Measurements from ENCODE around the gene DNAH8.

The DNAH8 gene

GRCh38 chr6:38703949-38704590 lies 11.0 kb upstream of the DNAH8 start:
- Histone ChIP-seq H3K9me3 (ENCODE audit: control insufficient read depth in 1 of 2, low read length in 2 of 2) (peaks cover 0 to 6% of the 10 kb centered on the region in 2 donors), H3K27me3 (ENCODE audit: low read depth, low read length) (no peaks in the 10 kb centered on the region), H3K27ac (ENCODE audit: low read length) (no peak overlapping the region), H3K36me3 (ENCODE audit: control insufficient read depth in 1 of 2, insufficient read depth in 2 of 2, low read length in 2 of 2) (peaks cover 0 to 7% of the 10 kb centered on the region in 2 donors), H3K4me3 (ENCODE audit: low read depth in 1 of 2, low read length in 2 of 2) (no peak overlapping the region), H3K4me1 (ENCODE audit: control insufficient read depth in 1 of 2, insufficient read depth in 2 of 2, low read length in 2 of 2) (peaks cover 0 to 8% of the 10 kb centered on the region in 2 donors)

GRCh38 chr6:38705924-38706323 lies 9.2 kb upstream of the DNAH8 start:
- H3K4me3 ChIP-seq (ENCODE audit: low read depth in 1 of 2, low read length in 2 of 2), result no peak overlapping the region
- H3K27me3 ChIP-seq (ENCODE audit: low read depth, low read length), result no peaks in the 10 kb centered on the region
- no peak overlapping the region for H3K27ac ChIP-seq (ENCODE audit: low read length)
- peaks cover 0 to 8% of the 10 kb centered on the region in 2 donors for H3K4me1 ChIP-seq (ENCODE audit: control insufficient read depth in 1 of 2, insufficient read depth in 2 of 2, low read length in 2 of 2)
- H3K9me3 ChIP-seq (ENCODE audit: control insufficient read depth in 1 of 2, low read length in 2 of 2), result no peaks in the 10 kb centered on the region
- no peaks in the 10 kb centered on the region for H3K36me3 ChIP-seq (ENCODE audit: control insufficient read depth in 1 of 2, insufficient read depth in 2 of 2, low read length in 2 of 2)

- Histone ChIP-seq H3K9me3 (ENCODE audit: control insufficient read depth in 1 of 2, low read length in 2 of 2) (no peaks in the 10 kb centered on the region), H3K4me3 (ENCODE audit: low read depth in 1 of 2, low read length in 2 of 2) (no peak overlapping the region), H3K27me3 (ENCODE audit: low read depth, low read length) (no peaks in the 10 kb centered on the region), H3K27ac (ENCODE audit: low read length) (no peak overlapping the region), H3K4me1 (ENCODE audit: control insufficient read depth in 1 of 2, insufficient read depth in 2 of 2, low read length in 2 of 2) (peaks cover 0 to 5% of the 10 kb centered on the region in 2 donors), H3K36me3 (ENCODE audit: control insufficient read depth in 1 of 2, insufficient read depth in 2 of 2, low read length in 2 of 2) (no peaks in the 10 kb centered on the region)
Observed at GRCh38 chr6:38708496-38708895, 6.6 kb upstream of the DNAH8 start.

- H3K4me1 ChIP-seq (ENCODE audit: control insufficient read depth in 1 of 2, insufficient read depth in 2 of 2, low read length in 2 of 2), result peaks cover 0 to 6% of the 10 kb centered on the region in 2 donors
- H3K4me3 ChIP-seq (ENCODE audit: low read depth in 1 of 2, low read length in 2 of 2), result no peak overlapping the region
- H3K27ac ChIP-seq (ENCODE audit: low read length), result no peak overlapping the region
- H3K9me3 ChIP-seq (ENCODE audit: control insufficient read depth in 1 of 2, low read length in 2 of 2), result no peaks in the 10 kb centered on the region
- no peaks in the 10 kb centered on the region for H3K36me3 ChIP-seq (ENCODE audit: control insufficient read depth in 1 of 2, insufficient read depth in 2 of 2, low read length in 2 of 2)
- H3K27me3 ChIP-seq (ENCODE audit: low read depth, low read length), result peaks cover 16% of the 10 kb centered on the region
Observed at GRCh38 chr6:38713812-38714211, 1.3 kb upstream of the DNAH8 start.

- Histone ChIP-seq H3K4me1 (ENCODE audit: control insufficient read depth in 1 of 2, insufficient read depth in 2 of 2, low read length in 2 of 2) (peaks cover 0 to 6% of the 10 kb centered on the region in 2 donors), H3K27me3 (ENCODE audit: low read depth, low read length) (peaks cover 16% of the 10 kb centered on the region), H3K9me3 (ENCODE audit: control insufficient read depth in 1 of 2, low read length in 2 of 2) (no peaks in the 10 kb centered on the region), H3K36me3 (ENCODE audit: control insufficient read depth in 1 of 2, insufficient read depth in 2 of 2, low read length in 2 of 2) (no peaks in the 10 kb centered on the region), H3K4me3 (ENCODE audit: low read depth in 1 of 2, low read length in 2 of 2) (peak overlapping the region; percentile 37 to 58), H3K27ac (ENCODE audit: low read length) (no peak overlapping the region)
Observed at GRCh38 chr6:38714239-38715015, 684 bp upstream of the DNAH8 start.

GRCh38 chr6:38716825-38717224 lies 1.7 kb downstream of the DNAH8 start:
- no peak overlapping the region for H3K27ac ChIP-seq (ENCODE audit: low read length)
- peaks cover 16% of the 10 kb centered on the region for H3K27me3 ChIP-seq (ENCODE audit: low read depth, low read length)
- H3K36me3 ChIP-seq (ENCODE audit: control insufficient read depth in 1 of 2, insufficient read depth in 2 of 2, low read length in 2 of 2), result no peaks in the 10 kb centered on the region
- H3K4me1 ChIP-seq (ENCODE audit: control insufficient read depth in 1 of 2, insufficient read depth in 2 of 2, low read length in 2 of 2), result peaks cover 0 to 6% of the 10 kb centered on the region in 2 donors
- no peaks in the 10 kb centered on the region for H3K9me3 ChIP-seq (ENCODE audit: control insufficient read depth in 1 of 2, low read length in 2 of 2)
- H3K4me3 ChIP-seq (ENCODE audit: low read depth in 1 of 2, low read length in 2 of 2), result no peak overlapping the region

- Histone ChIP-seq H3K9me3 (ENCODE audit: control insufficient read depth in 1 of 2, low read length in 2 of 2) (no peaks in the 10 kb centered on the region), H3K27ac (ENCODE audit: low read length) (no peak overlapping the region), H3K27me3 (ENCODE audit: low read depth, low read length) (peaks cover 16% of the 10 kb centered on the region), H3K4me1 (ENCODE audit: control insufficient read depth in 1 of 2, insufficient read depth in 2 of 2, low read length in 2 of 2) (peaks cover 0 to 6% of the 10 kb centered on the region in 2 donors), H3K36me3 (ENCODE audit: control insufficient read depth in 1 of 2, insufficient read depth in 2 of 2, low read length in 2 of 2) (no peaks in the 10 kb centered on the region), H3K4me3 (ENCODE audit: low read depth in 1 of 2, low read length in 2 of 2) (no peak overlapping the region)
Observed at GRCh38 chr6:38719358-38719757, 4.2 kb downstream of the DNAH8 start.

GRCh38 chr6:38720295-38720694 lies 5.2 kb downstream of the DNAH8 start:
- peaks cover 6% of the 10 kb centered on the region for H3K27me3 ChIP-seq (ENCODE audit: low read depth, low read length)
- H3K27ac ChIP-seq (ENCODE audit: low read length), result no peak overlapping the region

GRCh38 chr6:38722038-38722437 lies 6.9 kb downstream of the DNAH8 start:
- no peaks in the 10 kb centered on the region for H3K27me3 ChIP-seq (ENCODE audit: low read depth, low read length)
- no peak overlapping the region for H3K27ac ChIP-seq (ENCODE audit: low read length)
- H3K36me3 ChIP-seq (ENCODE audit: control insufficient read depth in 1 of 2, insufficient read depth in 2 of 2, low read length in 2 of 2), result no peaks in the 10 kb centered on the region
- H3K9me3 ChIP-seq (ENCODE audit: control insufficient read depth in 1 of 2, low read length in 2 of 2), result no peaks in the 10 kb centered on the region
- H3K4me1 ChIP-seq (ENCODE audit: control insufficient read depth in 1 of 2, insufficient read depth in 2 of 2, low read length in 2 of 2), result no peaks in the 10 kb centered on the region
- H3K4me3 ChIP-seq (ENCODE audit: low read depth in 1 of 2, low read length in 2 of 2), result no peak overlapping the region

More at GRCh38 chr6:38720295-38720694, 5.2 kb downstream of the DNAH8 start:
- Histone ChIP-seq H3K4me1 (ENCODE audit: control insufficient read depth in 1 of 2, insufficient read depth in 2 of 2, low read length in 2 of 2) (peaks cover 0 to 3% of the 10 kb centered on the region in 2 donors), H3K4me3 (ENCODE audit: low read depth in 1 of 2, low read length in 2 of 2) (no peak overlapping the region), H3K9me3 (ENCODE audit: control insufficient read depth in 1 of 2, low read length in 2 of 2) (no peaks in the 10 kb centered on the region), H3K36me3 (ENCODE audit: control insufficient read depth in 1 of 2, insufficient read depth in 2 of 2, low read length in 2 of 2) (no peaks in the 10 kb centered on the region)

GRCh38 chr6:38722727-38723334 lies 7.7 kb downstream of the DNAH8 start:
- Histone ChIP-seq H3K4me1 (ENCODE audit: control insufficient read depth in 1 of 2, insufficient read depth in 2 of 2, low read length in 2 of 2) (no peaks in the 10 kb centered on the region), H3K27ac (ENCODE audit: low read length) (no peak overlapping the region), H3K27me3 (ENCODE audit: low read depth, low read length) (no peaks in the 10 kb centered on the region), H3K9me3 (ENCODE audit: control insufficient read depth in 1 of 2, low read length in 2 of 2) (no peaks in the 10 kb centered on the region), H3K36me3 (ENCODE audit: control insufficient read depth in 1 of 2, insufficient read depth in 2 of 2, low read length in 2 of 2) (no peaks in the 10 kb centered on the region), H3K4me3 (ENCODE audit: low read depth in 1 of 2, low read length in 2 of 2) (no peak overlapping the region)

- no peaks in the 10 kb centered on the region for H3K9me3 ChIP-seq (ENCODE audit: control insufficient read depth in 1 of 2, low read length in 2 of 2)
- no peak overlapping the region for H3K27ac ChIP-seq (ENCODE audit: low read length)
- H3K36me3 ChIP-seq (ENCODE audit: control insufficient read depth in 1 of 2, insufficient read depth in 2 of 2, low read length in 2 of 2), result no peaks in the 10 kb centered on the region
- no peak overlapping the region for H3K4me3 ChIP-seq (ENCODE audit: low read depth in 1 of 2, low read length in 2 of 2)
- no peaks in the 10 kb centered on the region for H3K4me1 ChIP-seq (ENCODE audit: control insufficient read depth in 1 of 2, insufficient read depth in 2 of 2, low read length in 2 of 2)
- no peaks in the 10 kb centered on the region for H3K27me3 ChIP-seq (ENCODE audit: low read depth, low read length)
Observed at GRCh38 chr6:38723783-38724182, 8.7 kb downstream of the DNAH8 start.

All from muscle layer of duodenum (tissue), 2 donors.